ENCODE measurements around the gene COL13A1. TPM values are rescaled to one million over a fixed set of nuclear protein-coding genes. Genes with fewer than 3 reads are reported as not detected.

Gene COL13A1
- total and polyA plus RNA-seq, 2 donors: 0.19 to 0.96 TPM

GRCh38 chr10:69878038-69878437, 76.3 kb downstream of the COL13A1 start:
- DNase-seq (ENCODE audit: low read depth in 6 of 9, low spot score in 9 of 9): no peak
- Histone ChIP-seq H3K9me3 (ENCODE audit: control insufficient read depth in 2 of 2, insufficient read depth in 1 of 2, low read length in 1 of 2) (no peaks in the 10 kb centered on the region), H3K27ac (ENCODE audit: low read depth in 1 of 2, low read length in 1 of 2) (no peak overlapping the region), H3K27me3 (ENCODE audit: control insufficient read depth in 2 of 2, insufficient read depth in 1 of 2, low read length in 1 of 2) (peaks cover 0 to 57% of the 10 kb centered on the region in 2 donors), H3K4me3 (ENCODE audit: low read length in 2 of 2) (no peak overlapping the region), H3K4me1 (ENCODE audit: control insufficient read depth in 2 of 2, insufficient read depth in 2 of 2, low read length in 2 of 2) (peaks cover 0 to 2% of the 10 kb centered on the region in 2 donors), H3K36me3 (ENCODE audit: control insufficient read depth in 2 of 2, insufficient read depth in 2 of 2, low read length in 1 of 2) (no peaks in the 10 kb centered on the region)
- 95% methylated on average over 10 of the region's 10 CpGs for WGBS

DNA sequence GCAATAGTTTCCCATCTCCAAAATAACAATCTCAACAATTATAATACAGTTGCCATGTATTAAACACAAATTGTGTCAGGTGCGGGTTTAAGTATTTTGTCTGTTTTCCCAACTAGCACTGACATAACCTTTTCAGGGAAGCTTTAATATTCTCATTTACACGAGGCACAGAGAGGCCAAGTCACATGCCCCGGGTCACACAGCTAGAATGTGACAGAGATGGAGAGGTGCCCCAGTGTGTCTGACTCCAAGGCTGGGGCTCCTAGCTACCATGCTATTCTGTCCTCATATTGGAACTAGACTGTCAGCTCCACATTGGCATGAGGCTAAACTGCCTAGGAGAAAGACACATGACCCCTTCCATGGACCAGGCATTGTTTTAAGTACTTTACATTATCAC, 77.2 kb downstream of the COL13A1 start:
- Histone ChIP-seq H3K9me3 (ENCODE audit: control insufficient read depth in 2 of 2, insufficient read depth in 1 of 2, low read length in 1 of 2) (no peaks in the 10 kb centered on the region), H3K27ac (ENCODE audit: low read depth in 1 of 2, low read length in 1 of 2) (no peak overlapping the region), H3K4me1 (ENCODE audit: control insufficient read depth in 2 of 2, insufficient read depth in 2 of 2, low read length in 2 of 2) (no peaks in the 10 kb centered on the region), H3K27me3 (ENCODE audit: control insufficient read depth in 2 of 2, insufficient read depth in 1 of 2, low read length in 1 of 2) (peaks cover 0 to 61% of the 10 kb centered on the region in 2 donors), H3K36me3 (ENCODE audit: control insufficient read depth in 2 of 2, insufficient read depth in 2 of 2, low read length in 1 of 2) (no peaks in the 10 kb centered on the region), H3K4me3 (ENCODE audit: low read length in 2 of 2) (no peak overlapping the region)
- DNase-seq (ENCODE audit: low read depth in 6 of 9, low spot score in 9 of 9): no peak
- WGBS: 77% methylated on average over 3 of the region's 3 CpGs

DNA sequence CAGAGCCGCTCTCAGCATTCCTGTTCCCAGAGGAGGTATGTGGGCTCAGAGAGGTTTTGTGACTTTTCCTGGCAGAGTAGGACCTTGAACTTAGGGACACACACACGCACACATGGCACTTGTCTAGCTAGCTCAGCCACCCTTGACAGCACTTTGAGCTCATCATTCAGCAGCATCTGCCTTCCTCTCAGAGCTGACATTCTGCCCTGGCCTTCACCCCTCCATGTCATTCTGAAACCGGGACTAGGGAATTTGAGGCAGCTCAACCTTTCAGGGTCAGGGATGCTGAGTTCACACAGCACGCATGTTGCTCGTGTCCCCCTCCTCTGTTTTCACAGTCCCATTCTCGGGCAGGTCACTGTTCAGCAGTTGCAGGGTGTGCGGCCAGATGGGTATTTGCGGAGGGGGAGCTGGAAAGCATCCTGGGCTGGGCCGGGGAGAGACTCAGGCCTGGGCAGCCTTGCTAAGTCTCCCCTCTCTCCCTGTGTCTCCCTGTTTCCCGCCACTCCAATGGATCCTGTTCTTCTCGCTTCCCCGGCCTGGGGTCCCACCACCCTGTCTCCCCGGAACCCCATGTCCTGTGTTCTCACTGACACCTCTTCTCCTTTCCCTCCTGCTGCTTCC, 78.0 kb downstream of the COL13A1 start:
- Histone ChIP-seq H3K4me3 (ENCODE audit: low read length in 2 of 2) (no peak overlapping the region), H3K36me3 (ENCODE audit: control insufficient read depth in 2 of 2, insufficient read depth in 2 of 2, low read length in 1 of 2) (no peaks in the 10 kb centered on the region), H3K27me3 (ENCODE audit: control insufficient read depth in 2 of 2, insufficient read depth in 1 of 2, low read length in 1 of 2) (peaks cover 0 to 63% of the 10 kb centered on the region in 2 donors), H3K4me1 (ENCODE audit: control insufficient read depth in 2 of 2, insufficient read depth in 2 of 2, low read length in 2 of 2) (no peaks in the 10 kb centered on the region), H3K27ac (ENCODE audit: low read depth in 1 of 2, low read length in 1 of 2) (no peak overlapping the region), H3K9me3 (ENCODE audit: control insufficient read depth in 2 of 2, insufficient read depth in 1 of 2, low read length in 1 of 2) (no peaks in the 10 kb centered on the region)
- no peak for DNase-seq (ENCODE audit: low read depth in 6 of 9, low spot score in 9 of 9)
- 92% methylated on average over 13 of the region's 13 CpGs for WGBS

- no peak overlapping the region for H3K4me3 ChIP-seq (ENCODE audit: low read length in 2 of 2)
- no peaks in the 10 kb centered on the region for H3K4me1 ChIP-seq (ENCODE audit: control insufficient read depth in 2 of 2, insufficient read depth in 2 of 2, low read length in 2 of 2)
- no peaks in the 10 kb centered on the region for H3K9me3 ChIP-seq (ENCODE audit: control insufficient read depth in 2 of 2, insufficient read depth in 1 of 2, low read length in 1 of 2)
- DNase-seq (ENCODE audit: low read depth in 6 of 9, low spot score in 9 of 9): no peak
- no peaks in the 10 kb centered on the region for H3K36me3 ChIP-seq (ENCODE audit: control insufficient read depth in 2 of 2, insufficient read depth in 2 of 2, low read length in 1 of 2)
- WGBS: 53% methylated on average over 27 of the region's 27 CpGs
- peaks cover 0 to 61% of the 10 kb centered on the region in 2 donors for H3K27me3 ChIP-seq (ENCODE audit: control insufficient read depth in 2 of 2, insufficient read depth in 1 of 2, low read length in 1 of 2)
- no peak overlapping the region for H3K27ac ChIP-seq (ENCODE audit: low read depth in 1 of 2, low read length in 1 of 2)
These were observed 78.8 kb downstream of the COL13A1 start for GRCh38 chr10:69880301-69881081.

DNA sequence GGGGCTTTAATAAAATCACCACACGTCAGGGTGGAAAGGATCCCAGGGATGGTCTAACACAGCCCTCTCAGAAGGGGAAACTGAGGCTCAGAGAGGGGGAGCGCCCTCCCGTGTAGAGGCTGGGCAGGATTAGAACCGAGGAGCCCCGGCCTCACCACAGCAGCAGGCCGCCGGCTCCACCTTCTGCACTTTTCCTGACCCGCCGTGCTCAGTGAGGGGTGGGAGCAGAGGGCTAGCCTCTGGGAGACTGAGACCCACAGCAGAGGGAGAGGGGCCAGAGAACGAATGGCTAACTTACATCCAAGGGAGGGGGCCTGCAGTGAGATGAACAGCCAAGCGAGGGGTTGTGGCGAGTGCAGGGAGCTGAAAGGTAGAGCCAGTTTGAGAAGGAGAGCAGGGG, 79.5 kb downstream of the COL13A1 start:
- no peak for DNase-seq (ENCODE audit: low read depth in 6 of 9, low spot score in 9 of 9)
- Histone ChIP-seq H3K27ac (ENCODE audit: low read depth in 1 of 2, low read length in 1 of 2) (no peak overlapping the region), H3K9me3 (ENCODE audit: control insufficient read depth in 2 of 2, insufficient read depth in 1 of 2, low read length in 1 of 2) (no peaks in the 10 kb centered on the region), H3K4me3 (ENCODE audit: low read length in 2 of 2) (no peak overlapping the region), H3K36me3 (ENCODE audit: control insufficient read depth in 2 of 2, insufficient read depth in 2 of 2, low read length in 1 of 2) (no peaks in the 10 kb centered on the region), H3K27me3 (ENCODE audit: control insufficient read depth in 2 of 2, insufficient read depth in 1 of 2, low read length in 1 of 2) (peaks cover 0 to 63% of the 10 kb centered on the region in 2 donors), H3K4me1 (ENCODE audit: control insufficient read depth in 2 of 2, insufficient read depth in 2 of 2, low read length in 2 of 2) (no peaks in the 10 kb centered on the region)
- WGBS: 93% methylated on average over 12 of the region's 12 CpGs

DNA sequence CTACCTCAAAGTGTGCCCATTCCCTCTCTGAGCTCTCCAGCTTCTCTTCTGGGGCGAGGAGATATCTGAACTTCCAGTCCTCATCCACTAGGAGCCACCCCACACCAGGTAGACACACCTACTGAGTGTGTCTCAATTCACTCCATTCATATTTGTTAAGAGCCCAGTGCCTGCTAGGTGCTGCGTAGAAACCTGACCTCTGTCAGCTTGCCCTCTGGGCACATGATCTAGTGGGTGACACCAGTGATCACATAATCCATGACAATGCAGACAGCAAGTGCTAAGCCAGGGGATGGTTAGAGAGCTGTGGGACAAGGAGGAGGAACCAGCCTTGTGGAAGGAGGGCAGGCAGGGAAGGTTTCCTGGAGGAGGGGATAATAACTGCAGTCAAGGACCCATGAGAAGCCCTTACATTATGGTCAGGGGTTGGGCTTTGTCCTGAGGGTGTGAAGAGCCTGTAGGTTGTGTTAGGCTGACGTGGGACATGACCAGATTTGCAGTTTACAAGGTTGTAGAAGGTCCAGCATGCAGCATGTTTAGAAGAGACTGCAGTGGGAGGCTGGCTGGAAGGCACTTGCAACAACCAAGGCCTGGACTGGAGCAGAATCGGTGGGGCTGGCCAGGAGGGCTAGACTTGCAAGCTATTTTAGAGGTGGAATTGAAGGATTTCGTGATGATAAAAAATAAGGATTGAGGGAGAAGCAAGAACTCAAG, 81.8 kb downstream of the COL13A1 start:
- DNase-seq (ENCODE audit: low read depth in 6 of 9, low spot score in 9 of 9): no peak
- Histone ChIP-seq H3K4me3 (ENCODE audit: low read length in 2 of 2) (no peak overlapping the region), H3K27ac (ENCODE audit: low read depth in 1 of 2, low read length in 1 of 2) (no peak overlapping the region), H3K4me1 (ENCODE audit: control insufficient read depth in 2 of 2, insufficient read depth in 2 of 2, low read length in 2 of 2) (no peaks in the 10 kb centered on the region), H3K9me3 (ENCODE audit: control insufficient read depth in 2 of 2, insufficient read depth in 1 of 2, low read length in 1 of 2) (no peaks in the 10 kb centered on the region), H3K27me3 (ENCODE audit: control insufficient read depth in 2 of 2, insufficient read depth in 1 of 2, low read length in 1 of 2) (peaks cover 0 to 59% of the 10 kb centered on the region in 2 donors), H3K36me3 (ENCODE audit: control insufficient read depth in 2 of 2, insufficient read depth in 2 of 2, low read length in 1 of 2) (no peaks in the 10 kb centered on the region)
- WGBS: 90% methylated on average over 5 of the region's 5 CpGs

DNA sequence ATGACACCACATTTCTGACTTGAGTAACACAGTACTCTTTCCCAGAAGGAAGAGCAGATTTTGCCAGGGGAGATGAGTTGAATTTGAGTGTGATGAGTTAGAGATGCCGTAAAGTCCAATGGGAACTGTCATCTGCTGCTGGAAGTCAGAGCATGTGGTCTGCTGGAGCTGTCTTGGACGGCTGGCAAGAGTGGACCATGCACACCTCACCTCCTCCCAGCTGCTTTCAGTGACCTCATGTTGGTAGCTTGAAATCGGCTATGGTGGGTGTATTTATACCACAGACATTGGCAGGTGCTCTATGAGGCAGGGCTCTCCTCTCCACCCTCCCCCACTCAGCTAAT, 82.3 kb downstream of the COL13A1 start:
- Histone ChIP-seq H3K9me3 (ENCODE audit: control insufficient read depth in 2 of 2, insufficient read depth in 1 of 2, low read length in 1 of 2) (no peaks in the 10 kb centered on the region), H3K4me1 (ENCODE audit: control insufficient read depth in 2 of 2, insufficient read depth in 2 of 2, low read length in 2 of 2) (no peaks in the 10 kb centered on the region), H3K36me3 (ENCODE audit: control insufficient read depth in 2 of 2, insufficient read depth in 2 of 2, low read length in 1 of 2) (no peaks in the 10 kb centered on the region), H3K27ac (ENCODE audit: low read depth in 1 of 2, low read length in 1 of 2) (no peak overlapping the region), H3K27me3 (ENCODE audit: control insufficient read depth in 2 of 2, insufficient read depth in 1 of 2, low read length in 1 of 2) (peaks cover 0 to 58% of the 10 kb centered on the region in 2 donors), H3K4me3 (ENCODE audit: low read length in 2 of 2) (no peak overlapping the region)
- DNase-seq (ENCODE audit: low read depth in 6 of 9, low spot score in 9 of 9): no peak
- 77% methylated on average over 3 of the region's 3 CpGs for WGBS

DNA sequence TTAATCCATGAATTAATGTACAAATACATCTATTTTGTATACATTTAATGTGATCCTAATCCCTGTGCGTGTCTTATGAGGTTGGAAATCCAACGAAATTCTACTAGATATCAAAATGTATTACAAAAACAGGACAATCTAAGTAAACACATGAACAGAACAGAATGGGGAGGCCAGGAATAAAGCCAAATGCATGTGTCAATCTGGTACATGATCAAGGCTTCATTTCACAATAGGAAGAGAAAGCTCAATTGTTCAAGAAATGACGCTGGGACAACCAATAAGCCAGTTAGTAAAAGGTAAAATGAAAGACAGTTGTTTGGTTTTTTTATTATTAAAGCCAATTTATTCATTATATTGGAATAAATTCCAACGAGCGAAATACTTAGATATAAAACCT, 83.0 kb downstream of the COL13A1 start:
- H3K4me1 ChIP-seq (ENCODE audit: control insufficient read depth in 2 of 2, insufficient read depth in 2 of 2, low read length in 2 of 2): no peaks in the 10 kb centered on the region
- 96% methylated on average over 5 of the region's 5 CpGs for WGBS

DNA sequence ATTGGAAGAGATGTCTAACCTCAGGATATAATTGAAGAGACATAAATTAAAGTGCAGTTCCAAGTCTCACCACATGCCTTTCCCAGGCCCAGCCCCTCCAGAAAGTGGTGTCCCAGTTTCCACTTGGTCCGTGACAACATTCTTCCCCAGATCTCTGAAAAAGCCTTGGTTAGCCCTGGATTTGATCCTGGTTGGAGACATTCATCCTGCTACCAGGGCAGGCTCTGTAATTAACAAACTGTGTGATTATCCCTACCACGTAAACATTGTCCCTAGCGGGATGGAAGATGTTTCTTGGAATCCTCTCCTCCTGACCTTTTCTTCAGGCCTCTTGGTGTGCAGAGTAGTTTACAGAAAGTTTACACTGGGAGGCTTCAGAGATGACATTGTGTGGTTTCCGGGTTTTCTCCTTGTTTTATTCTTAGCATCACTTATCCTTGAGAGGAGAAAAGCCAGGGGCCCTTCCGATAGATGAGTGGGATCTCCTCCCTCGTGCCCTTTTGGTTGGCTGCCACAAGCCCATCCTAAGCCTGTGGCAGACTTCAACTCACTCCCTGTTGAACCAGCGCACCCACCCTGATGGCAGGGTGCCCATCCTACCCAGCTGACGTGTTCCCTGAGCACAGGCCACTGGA, 83.8 kb downstream of the COL13A1 start:
- no peak overlapping the region for H3K4me3 ChIP-seq (ENCODE audit: low read length in 2 of 2)
- H3K27me3 ChIP-seq (ENCODE audit: control insufficient read depth in 2 of 2, insufficient read depth in 1 of 2, low read length in 1 of 2): peaks cover 0 to 53% of the 10 kb centered on the region in 2 donors
- H3K9me3 ChIP-seq (ENCODE audit: control insufficient read depth in 2 of 2, insufficient read depth in 1 of 2, low read length in 1 of 2): no peaks in the 10 kb centered on the region
- WGBS: 94% methylated on average over 8 of the region's 8 CpGs
- no peaks in the 10 kb centered on the region for H3K36me3 ChIP-seq (ENCODE audit: control insufficient read depth in 2 of 2, insufficient read depth in 2 of 2, low read length in 1 of 2)
- H3K27ac ChIP-seq (ENCODE audit: low read depth in 1 of 2, low read length in 1 of 2): no peak overlapping the region
- DNase-seq (ENCODE audit: low read depth in 6 of 9, low spot score in 9 of 9): no peak
- no peaks in the 10 kb centered on the region for H3K4me1 ChIP-seq (ENCODE audit: control insufficient read depth in 2 of 2, insufficient read depth in 2 of 2, low read length in 2 of 2)

More for the DNA sequence above, 83.0 kb downstream of the COL13A1 start:
- H3K9me3 ChIP-seq (ENCODE audit: control insufficient read depth in 2 of 2, insufficient read depth in 1 of 2, low read length in 1 of 2): no peaks in the 10 kb centered on the region
- no peaks in the 10 kb centered on the region for H3K36me3 ChIP-seq (ENCODE audit: control insufficient read depth in 2 of 2, insufficient read depth in 2 of 2, low read length in 1 of 2)
- no peak overlapping the region for H3K27ac ChIP-seq (ENCODE audit: low read depth in 1 of 2, low read length in 1 of 2)
- no peak overlapping the region for H3K4me3 ChIP-seq (ENCODE audit: low read length in 2 of 2)
- H3K27me3 ChIP-seq (ENCODE audit: control insufficient read depth in 2 of 2, insufficient read depth in 1 of 2, low read length in 1 of 2): peaks cover 0 to 54% of the 10 kb centered on the region in 2 donors
- DNase-seq (ENCODE audit: low read depth in 6 of 9, low spot score in 9 of 9): no peak

Measured in thymus (tissue), 11 donors.